ENCODE results near the gene CAPN9.
"Not testable (repeated sequence)": the region's sequence is repeated elsewhere in the genome, so short reads cannot be mapped to it uniquely, and the experiment has no call there.

CAPN9 gene

DNA sequence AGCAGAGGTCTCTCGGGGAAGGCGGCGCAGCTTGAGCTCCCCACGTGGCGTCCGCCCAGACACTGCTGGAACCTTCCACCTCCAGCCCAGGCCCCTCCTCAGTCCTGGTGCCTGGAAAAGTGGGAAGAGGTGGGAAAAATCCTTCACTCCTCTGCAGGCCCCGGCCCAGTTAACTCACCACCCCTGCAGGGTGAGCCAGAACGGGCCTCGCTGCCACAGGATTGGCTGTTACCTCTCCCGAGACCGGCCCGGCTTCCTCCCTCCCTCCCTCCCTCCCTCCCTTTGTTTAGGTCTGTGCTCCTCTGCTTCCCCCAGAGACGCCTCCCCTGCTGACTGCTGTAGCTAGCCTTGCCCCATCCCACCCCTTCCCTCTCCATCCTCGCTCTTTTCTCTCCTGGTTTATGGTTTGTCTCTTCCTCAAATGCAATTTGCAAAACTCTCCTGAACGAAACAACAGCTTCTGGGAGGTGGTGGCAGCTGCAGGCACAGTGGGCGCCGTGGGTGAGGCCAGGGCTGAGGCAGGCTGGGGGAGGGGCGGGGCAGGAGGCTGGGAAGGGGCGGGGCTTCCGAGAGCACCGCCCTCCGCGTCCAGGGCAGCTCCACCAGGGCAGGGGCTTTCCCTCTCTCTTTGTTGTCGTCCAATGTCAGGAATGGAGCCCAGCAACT, 6.5 kb downstream of the CAPN9 start:
- Histone ChIP-seq H3K36me3 (ENCODE audit: control insufficient read depth, insufficient read depth, low read length) (no peaks in the 10 kb centered on the region), H3K9me3 (ENCODE audit: control insufficient read depth, insufficient read depth, low read length) (no peaks in the 10 kb centered on the region), H3K4me1 (ENCODE audit: control insufficient read depth, insufficient read depth, low read length) (peaks cover 10% of the 10 kb centered on the region), H3K27me3 (ENCODE audit: control insufficient read depth, insufficient read depth, low read length) (no peaks in the 10 kb centered on the region), H3K9ac (ENCODE audit: low read depth, low read length) (no peak overlapping the region), H3K4me3 (ENCODE audit: low read depth, low read length) (peak overlapping the region; percentile 39)

- no peaks in the 10 kb centered on the region for H3K27me3 ChIP-seq (ENCODE audit: control insufficient read depth, insufficient read depth, low read length)
- H3K4me3 ChIP-seq (ENCODE audit: low read depth, low read length), result no peak overlapping the region
- peaks cover 10% of the 10 kb centered on the region for H3K4me1 ChIP-seq (ENCODE audit: control insufficient read depth, insufficient read depth, low read length)
- H3K9ac ChIP-seq (ENCODE audit: low read depth, low read length), result no peak overlapping the region
- H3K9me3 ChIP-seq (ENCODE audit: control insufficient read depth, insufficient read depth, low read length), result no peaks in the 10 kb centered on the region
- no peaks in the 10 kb centered on the region for H3K36me3 ChIP-seq (ENCODE audit: control insufficient read depth, insufficient read depth, low read length)
These were observed 7.6 kb downstream of the CAPN9 start for GRCh38 chr1:230754796-230755195.

GRCh38 chr1:230757856-230758708, 10.9 kb downstream of the CAPN9 start:
- Histone ChIP-seq H3K36me3 (ENCODE audit: control insufficient read depth, insufficient read depth, low read length) (no peaks in the 10 kb centered on the region), H3K9ac (ENCODE audit: low read depth, low read length) (no peak overlapping the region), H3K9me3 (ENCODE audit: control insufficient read depth, insufficient read depth, low read length) (no peaks in the 10 kb centered on the region), H3K4me3 (ENCODE audit: low read depth, low read length) (no peak overlapping the region), H3K4me1 (ENCODE audit: control insufficient read depth, insufficient read depth, low read length) (peaks cover 3% of the 10 kb centered on the region), H3K27me3 (ENCODE audit: control insufficient read depth, insufficient read depth, low read length) (no peaks in the 10 kb centered on the region)

DNA sequence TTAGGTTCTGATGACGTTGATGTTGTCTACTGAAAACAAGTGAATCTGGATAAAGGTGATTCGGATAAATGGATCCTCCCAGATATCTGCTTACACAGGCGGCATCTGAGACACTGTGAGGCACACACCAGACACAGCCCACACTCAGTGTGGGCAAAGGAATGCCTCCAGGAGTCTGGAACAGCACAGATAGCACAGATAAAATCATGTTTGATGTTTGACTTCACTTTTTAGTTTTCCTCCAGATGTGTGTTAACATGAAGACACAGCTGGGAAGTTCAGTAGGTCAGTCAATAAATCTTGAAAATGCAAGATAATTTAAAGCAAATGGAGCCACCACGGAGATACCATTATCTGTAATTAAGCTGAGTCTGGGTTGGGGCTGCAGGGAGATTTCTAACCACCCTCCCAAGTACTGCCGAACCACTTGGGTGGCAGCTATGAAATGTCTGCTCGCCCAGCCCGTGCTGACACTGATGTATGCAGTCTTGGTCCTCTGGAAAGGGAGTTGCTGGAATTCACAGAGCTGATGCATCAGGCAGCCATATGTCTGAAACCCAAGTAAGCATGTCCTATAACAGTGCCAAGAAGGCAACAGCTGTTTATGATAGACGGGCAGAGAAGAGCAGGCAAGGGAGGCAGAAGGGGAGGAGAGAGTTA, 11.7 kb downstream of the CAPN9 start:
- Histone ChIP-seq H3K27me3 (ENCODE audit: control insufficient read depth, insufficient read depth, low read length) (no peaks in the 10 kb centered on the region), H3K4me1 (ENCODE audit: control insufficient read depth, insufficient read depth, low read length) (no peaks in the 10 kb centered on the region)

GRCh38 chr1:230759369-230760065, 12.3 kb downstream of the CAPN9 start:
- no peaks in the 10 kb centered on the region for H3K9me3 ChIP-seq (ENCODE audit: control insufficient read depth, insufficient read depth, low read length)
- H3K4me3 ChIP-seq (ENCODE audit: low read depth, low read length), result no peak overlapping the region
- no peaks in the 10 kb centered on the region for H3K36me3 ChIP-seq (ENCODE audit: control insufficient read depth, insufficient read depth, low read length)
- H3K4me1 ChIP-seq (ENCODE audit: control insufficient read depth, insufficient read depth, low read length), result no peaks in the 10 kb centered on the region
- H3K27me3 ChIP-seq (ENCODE audit: control insufficient read depth, insufficient read depth, low read length), result no peaks in the 10 kb centered on the region
- H3K9ac ChIP-seq (ENCODE audit: low read depth, low read length), result no peak overlapping the region

More for the DNA sequence above, 11.7 kb downstream of the CAPN9 start:
- Histone ChIP-seq H3K4me3 (ENCODE audit: low read depth, low read length) (no peak overlapping the region), H3K36me3 (ENCODE audit: control insufficient read depth, insufficient read depth, low read length) (no peaks in the 10 kb centered on the region), H3K9ac (ENCODE audit: low read depth, low read length) (no peak overlapping the region), H3K9me3 (ENCODE audit: control insufficient read depth, insufficient read depth, low read length) (no peaks in the 10 kb centered on the region)

DNA sequence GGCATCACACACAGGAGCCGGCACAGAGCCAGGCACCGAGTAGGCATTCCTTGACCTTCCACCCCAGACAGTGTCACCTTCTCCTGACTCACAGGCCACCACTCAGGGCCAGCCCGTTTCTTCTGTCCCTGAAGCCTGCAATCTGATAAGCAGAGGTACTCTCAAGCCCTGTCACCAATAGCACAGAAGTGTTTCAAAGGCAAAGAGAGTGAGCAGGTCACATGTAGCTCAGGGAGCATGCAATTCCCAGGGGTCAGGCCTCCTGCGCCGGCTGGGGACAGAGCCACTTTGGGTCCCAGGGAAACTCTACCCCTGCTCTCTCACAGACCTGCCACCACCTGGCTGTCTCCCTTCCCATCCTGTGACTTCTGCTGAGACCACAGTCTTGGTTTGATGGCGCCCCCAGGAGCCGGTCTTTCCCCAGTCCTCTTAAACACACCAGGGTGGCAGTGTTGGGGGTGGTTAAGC, 13.2 kb downstream of the CAPN9 start:
- Histone ChIP-seq H3K4me1 (ENCODE audit: control insufficient read depth, insufficient read depth, low read length) (no peaks in the 10 kb centered on the region), H3K9me3 (ENCODE audit: control insufficient read depth, insufficient read depth, low read length) (no peaks in the 10 kb centered on the region), H3K4me3 (ENCODE audit: low read depth, low read length) (no peak overlapping the region), H3K36me3 (ENCODE audit: control insufficient read depth, insufficient read depth, low read length) (no peaks in the 10 kb centered on the region), H3K9ac (ENCODE audit: low read depth, low read length) (no peak overlapping the region), H3K27me3 (ENCODE audit: control insufficient read depth, insufficient read depth, low read length) (no peaks in the 10 kb centered on the region)

- no peak overlapping the region for H3K9ac ChIP-seq (ENCODE audit: low read depth, low read length)
- H3K36me3 ChIP-seq (ENCODE audit: control insufficient read depth, insufficient read depth, low read length), result no peaks in the 10 kb centered on the region
- H3K4me1 ChIP-seq (ENCODE audit: control insufficient read depth, insufficient read depth, low read length), result no peaks in the 10 kb centered on the region
- no peaks in the 10 kb centered on the region for H3K27me3 ChIP-seq (ENCODE audit: control insufficient read depth, insufficient read depth, low read length)
- H3K4me3 ChIP-seq (ENCODE audit: low read depth, low read length), result no peak overlapping the region
- H3K9me3 ChIP-seq (ENCODE audit: control insufficient read depth, insufficient read depth, low read length), result no peaks in the 10 kb centered on the region
These were observed 14.4 kb downstream of the CAPN9 start for GRCh38 chr1:230761443-230762167.

- Histone ChIP-seq H3K9me3 (ENCODE audit: control insufficient read depth, insufficient read depth, low read length) (no peaks in the 10 kb centered on the region), H3K9ac (ENCODE audit: low read depth, low read length) (no peak overlapping the region), H3K36me3 (ENCODE audit: control insufficient read depth, insufficient read depth, low read length) (no peaks in the 10 kb centered on the region), H3K4me1 (ENCODE audit: control insufficient read depth, insufficient read depth, low read length) (no peaks in the 10 kb centered on the region), H3K4me3 (ENCODE audit: low read depth, low read length) (no peak overlapping the region), H3K27me3 (ENCODE audit: control insufficient read depth, insufficient read depth, low read length) (no peaks in the 10 kb centered on the region)
These were observed 16.9 kb downstream of the CAPN9 start for GRCh38 chr1:230763927-230764591.

DNA sequence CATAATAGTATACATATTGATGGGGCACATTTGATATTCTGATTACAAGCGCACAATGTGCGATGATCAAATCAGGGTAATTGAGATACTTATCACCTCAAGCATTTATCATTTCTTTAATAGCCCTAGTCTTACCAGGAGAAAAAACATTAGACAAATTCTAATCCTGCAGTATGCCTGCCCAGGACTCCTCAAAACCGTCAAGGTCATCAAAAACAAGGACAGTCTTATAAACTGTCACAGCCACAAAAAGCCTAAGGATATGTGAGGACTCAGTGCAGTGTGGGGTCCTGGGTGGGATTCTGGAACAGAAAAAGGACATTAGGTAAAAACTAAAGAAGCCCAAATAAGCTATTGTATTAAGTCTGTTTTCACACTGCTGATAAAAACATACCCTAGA, 19.1 kb downstream of the CAPN9 start:
- Histone ChIP-seq H3K9ac (ENCODE audit: low read depth, low read length) (no peak overlapping the region), H3K9me3 (ENCODE audit: control insufficient read depth, insufficient read depth, low read length) (no peaks in the 10 kb centered on the region), H3K4me3 (ENCODE audit: low read depth, low read length) (no peak overlapping the region), H3K27me3 (ENCODE audit: control insufficient read depth, insufficient read depth, low read length) (no peaks in the 10 kb centered on the region), H3K4me1 (ENCODE audit: control insufficient read depth, insufficient read depth, low read length) (no peaks in the 10 kb centered on the region), H3K36me3 (ENCODE audit: control insufficient read depth, insufficient read depth, low read length) (no peaks in the 10 kb centered on the region)

DNA sequence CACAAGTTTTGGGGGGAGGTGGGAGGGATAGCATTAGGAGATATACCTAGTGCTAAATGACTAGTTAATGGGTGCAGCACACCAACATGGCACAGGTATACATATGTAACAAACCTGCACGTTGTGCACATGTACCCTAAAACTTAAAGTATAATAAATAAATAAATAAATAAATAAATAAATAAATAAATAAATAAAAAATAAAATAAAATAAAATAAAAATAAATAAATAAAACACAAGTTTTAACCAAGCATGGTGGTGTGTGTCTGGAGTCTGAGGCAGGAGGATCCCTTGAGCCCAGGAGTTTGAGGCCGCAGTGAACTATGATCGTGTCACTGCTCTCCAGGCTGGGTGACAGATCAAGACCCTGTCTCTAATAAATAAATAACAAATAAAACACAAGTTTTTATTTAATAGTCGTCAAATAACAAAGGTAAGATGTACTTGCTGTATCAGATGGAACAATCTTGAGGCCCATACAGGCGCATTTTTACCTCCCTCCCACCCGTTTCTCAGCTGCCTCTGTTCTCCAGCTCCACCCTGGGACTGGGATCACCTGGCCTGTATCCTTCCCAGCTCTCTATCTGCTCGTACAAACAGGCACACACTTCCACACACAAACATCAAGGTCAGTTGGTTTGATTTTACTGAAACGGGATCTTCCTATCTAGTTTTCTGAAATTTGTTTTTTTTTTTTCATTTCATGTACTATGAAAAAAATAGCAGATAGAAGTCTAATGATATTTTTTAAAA, 20.8 kb downstream of the CAPN9 start:
- H3K9ac ChIP-seq (ENCODE audit: low read depth, low read length); H3K4me1 ChIP-seq (ENCODE audit: control insufficient read depth, insufficient read depth, low read length); H3K4me3 ChIP-seq (ENCODE audit: low read depth, low read length); H3K27me3 ChIP-seq (ENCODE audit: control insufficient read depth, insufficient read depth, low read length); H3K9me3 ChIP-seq (ENCODE audit: control insufficient read depth, insufficient read depth, low read length); H3K36me3 ChIP-seq (ENCODE audit: control insufficient read depth, insufficient read depth, low read length): not testable (repeated sequence)

Data from iPS-15b (cell line).